ENCODE results near the gene ABCC11.
"Not testable (repeated sequence)": the region's sequence is repeated elsewhere in the genome, so short reads cannot be mapped to it uniquely, and the experiment has no call there.

The ABCC11 gene

GRCh38 chr16:48246066-48246465 lies 1.3 kb downstream of the ABCC11 start:
- DNase-seq (ENCODE audit: low spot score), result no peak

- DNase-seq (ENCODE audit: low spot score), result no peak
Observed at GRCh38 chr16:48244863-48245195, 2.5 kb downstream of the ABCC11 start.

GRCh38 chr16:48244080-48244862 lies 3.1 kb downstream of the ABCC11 start, which contains the start of gene LONP2:
LONP2 (plus strand) TSS chr16:48244300; CDS start chr16:48244389, 89 bp downstream.
- peak; percentile 95 for DNase-seq (ENCODE audit: low spot score)

GRCh38 chr16:48240147-48240546 lies 7.2 kb downstream of the ABCC11 start:
- DNase-seq (ENCODE audit: low spot score), result not testable (repeated sequence)

- DNase-seq (ENCODE audit: low spot score), result no peak
Observed at GRCh38 chr16:48236286-48236685, 11.1 kb downstream of the ABCC11 start.

- DNase-seq (ENCODE audit: low spot score), result no peak
Observed at GRCh38 chr16:48235556-48236136, 11.7 kb downstream of the ABCC11 start.

- DNase-seq (ENCODE audit: low spot score), result no peak
Observed at GRCh38 chr16:48235058-48235555, 12.2 kb downstream of the ABCC11 start.

- no peak for DNase-seq (ENCODE audit: low spot score)
Observed at GRCh38 chr16:48234630-48235029, 12.7 kb downstream of the ABCC11 start.

GRCh38 chr16:48232493-48233040 lies 14.8 kb downstream of the ABCC11 start:
- no peak for DNase-seq (ENCODE audit: low spot score)

- no peak for DNase-seq (ENCODE audit: low spot score)
Observed at GRCh38 chr16:48231727-48232492, 15.4 kb downstream of the ABCC11 start.

GRCh38 chr16:48225456-48225855 lies 21.9 kb downstream of the ABCC11 start:
- no peak for DNase-seq (ENCODE audit: low spot score)

GRCh38 chr16:48223490-48223889 lies 23.8 kb downstream of the ABCC11 start:
- DNase-seq (ENCODE audit: low spot score), result no peak

- DNase-seq (ENCODE audit: low spot score), result no peak
Observed at GRCh38 chr16:48220891-48221290, 26.4 kb downstream of the ABCC11 start.

GRCh38 chr16:48218473-48218872 lies 28.9 kb downstream of the ABCC11 start:
- no peak for DNase-seq (ENCODE audit: low spot score)

- no peak for DNase-seq (ENCODE audit: low spot score)
Observed at GRCh38 chr16:48217708-48218107, 29.6 kb downstream of the ABCC11 start.

GRCh38 chr16:48215738-48216137 lies 31.6 kb downstream of the ABCC11 start:
- no peak for DNase-seq (ENCODE audit: low spot score)

- DNase-seq (ENCODE audit: low spot score), result no peak
Observed at GRCh38 chr16:48212033-48212432, 35.3 kb downstream of the ABCC11 start.

- no peak for DNase-seq (ENCODE audit: low spot score)
Observed at GRCh38 chr16:48210747-48211146, 36.6 kb downstream of the ABCC11 start.

GRCh38 chr16:48206594-48207242 lies 40.6 kb downstream of the ABCC11 start:
- DNase-seq (ENCODE audit: low spot score), result no peak

GRCh38 chr16:48204825-48205151 lies 42.6 kb downstream of the ABCC11 start:
- no peak for DNase-seq (ENCODE audit: low spot score)

- DNase-seq (ENCODE audit: low spot score), result no peak
Observed at GRCh38 chr16:48203974-48204824, 43.1 kb downstream of the ABCC11 start.
